SK-N-MC (cell line): ENCODE data around the gene CLCF1.

ENCODE experiments used
- DNase-seq: peaks from one replicate; pipeline ENCODE4 v3.0.0-alpha.2; 2011; ENCODE audit warnings: low read depth, low spot score
- H3K27ac ChIP-seq: fragments of 200-600 bp; sonication (generic); 2 replicates; pipeline ENCODE4 v1.5.1; 2016; ENCODE audit warnings: mixed run types
- H3K36me3 ChIP-seq: fragments of 200-600 bp; sonication (generic); 2 replicates; pipeline ENCODE4 v1.6.1; 2017; ENCODE audit warnings: antibody characterized with exemption, low read length, mixed read lengths; ENCODE audit not compliant: insufficient read depth
- H3K4me3 ChIP-seq: fragments of 200-600 bp; sonication (generic); 2 replicates; pipeline ENCODE4 v1.5.1; 2016
- H3K9ac ChIP-seq: fragments of 200-600 bp; sonication (generic); 2 replicates; pipeline ENCODE4 v1.8.0; 2017; ENCODE audit warnings: mixed run types, mixed read lengths; ENCODE audit not compliant: insufficient read length
- H3K9me3 ChIP-seq: fragments of 200-600 bp; sonication (generic); 2 replicates; pipeline ENCODE4 v1.6.1; 2017; ENCODE audit warnings: low read depth, mild to moderate bottlenecking, antibody characterized with exemption, low read length, moderate library complexity, mixed read lengths
- EZH2 ChIP-seq: fragments of 200-600 bp; sonication (generic); IDR thresholded peaks from one replicate; pipeline ENCODE4 v1.6.1; 2017; ENCODE audit warnings: antibody characterized with exemption
- FOXP2 ChIP-seq: optimal IDR thresholded peaks from 2 replicates; pipeline ENCODE3; 2011; ENCODE audit warnings: mild to moderate bottlenecking, moderate library complexity; ENCODE audit not compliant: insufficient read depth; ENCODE audit errors: extremely low read length, control extremely low read depth
- POLR2AphosphoS5 ChIP-seq: IDR thresholded peaks from 2 replicates; pipeline ENCODE4 v1.6.1; 2012; ENCODE audit warnings: mild to moderate bottlenecking, low read depth, low read length, borderline replicate concordance

CLCF1 gene

GRCh38 chr11:67410369-67410831 lies 37.0 kb upstream of the CLCF1 start:
- Histone ChIP-seq H3K27ac (no peak overlapping the region), H3K4me3 (no peak overlapping the region), H3K9me3 (no peaks in the 10 kb centered on the region), H3K36me3 (no peaks in the 10 kb centered on the region), H3K9ac (no peak overlapping the region)
- no peak for DNase-seq
- no peak for TF ChIP-seq POLR2AphosphoS5
- no peak for TF ChIP-seq FOXP2
- no peak for TF ChIP-seq EZH2

DNA sequence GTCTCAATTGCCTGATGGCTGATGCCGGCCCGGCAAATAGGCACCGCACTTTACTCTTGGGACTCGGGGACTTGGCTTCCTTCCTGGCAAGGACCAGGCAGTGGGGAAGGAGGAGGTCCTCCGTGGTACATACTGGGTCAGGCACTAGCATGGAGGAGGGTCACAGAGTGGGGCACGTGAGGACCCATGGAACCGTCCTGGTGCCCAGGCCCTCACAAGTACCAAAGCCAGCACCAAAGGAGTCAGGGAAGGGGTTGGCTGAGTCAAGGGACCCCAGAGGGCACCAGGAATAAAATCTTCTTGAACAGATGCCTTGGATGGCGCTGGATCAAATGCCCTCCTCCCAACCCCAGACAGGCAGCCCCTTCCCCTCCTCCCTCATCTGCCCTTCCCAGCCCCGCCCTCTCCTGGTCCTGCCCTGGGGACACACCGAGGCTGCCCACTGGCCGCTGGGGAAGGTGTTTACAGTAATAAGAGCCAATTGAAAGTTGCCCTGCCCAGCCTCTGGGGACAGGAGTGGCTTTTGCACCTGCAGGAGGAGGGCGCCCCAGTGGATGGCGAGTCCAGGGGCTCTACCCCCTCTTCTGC lies 36.5 kb upstream of the CLCF1 start:
- H3K27ac ChIP-seq, result no peak overlapping the region
- H3K36me3 ChIP-seq, result no peaks in the 10 kb centered on the region
- H3K9me3 ChIP-seq, result no peaks in the 10 kb centered on the region
- H3K4me3 ChIP-seq, result no peak overlapping the region
- DNase-seq, result no peak
- H3K9ac ChIP-seq, result no peak overlapping the region
- TF ChIP-seq FOXP2, result no peak
- TF ChIP-seq EZH2, result no peak
- TF ChIP-seq POLR2AphosphoS5, result no peak

DNA sequence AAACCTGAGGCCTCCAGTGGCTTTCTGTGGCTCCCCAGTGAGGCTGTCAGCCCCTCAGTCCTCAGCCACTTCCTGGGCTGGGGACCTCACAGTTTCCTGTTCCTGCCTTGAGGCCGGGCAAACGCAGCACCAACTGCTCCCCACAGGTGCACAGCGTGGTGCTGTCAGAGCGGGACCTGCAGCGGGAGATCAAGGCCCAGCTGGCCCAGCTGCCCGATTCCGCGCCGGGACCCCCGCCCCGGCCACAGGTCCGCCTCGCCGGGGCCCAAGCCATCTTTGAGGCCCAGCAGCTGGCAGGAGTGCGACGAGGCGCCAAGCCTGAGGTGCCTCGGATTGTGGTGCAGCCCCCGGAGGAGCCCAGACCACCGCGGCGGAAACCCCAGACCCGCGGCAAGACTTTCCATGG lies 35.9 kb upstream of the CLCF1 start:
- no peaks in the 10 kb centered on the region for H3K36me3 ChIP-seq
- DNase-seq, result no peak
- H3K9me3 ChIP-seq, result no peaks in the 10 kb centered on the region
- TF ChIP-seq EZH2, result no peak
- no peak for TF ChIP-seq POLR2AphosphoS5
- TF ChIP-seq FOXP2, result no peak
- H3K9ac ChIP-seq, result no peak overlapping the region
- no peak overlapping the region for H3K4me3 ChIP-seq
- H3K27ac ChIP-seq, result no peak overlapping the region

GRCh38 chr11:67408437-67409200 lies 35.2 kb upstream of the CLCF1 start:
- Histone ChIP-seq H3K36me3 (no peaks in the 10 kb centered on the region), H3K9me3 (no peaks in the 10 kb centered on the region), H3K27ac (no peak overlapping the region), H3K9ac (no peak overlapping the region), H3K4me3 (no peak overlapping the region)
- no peak for TF ChIP-seq EZH2
- no peak for TF ChIP-seq FOXP2
- TF ChIP-seq POLR2AphosphoS5, result no peak
- no peak for DNase-seq

GRCh38 chr11:67407688-67408163 lies 34.3 kb upstream of the CLCF1 start:
- no peak overlapping the region for H3K9ac ChIP-seq

DNA sequence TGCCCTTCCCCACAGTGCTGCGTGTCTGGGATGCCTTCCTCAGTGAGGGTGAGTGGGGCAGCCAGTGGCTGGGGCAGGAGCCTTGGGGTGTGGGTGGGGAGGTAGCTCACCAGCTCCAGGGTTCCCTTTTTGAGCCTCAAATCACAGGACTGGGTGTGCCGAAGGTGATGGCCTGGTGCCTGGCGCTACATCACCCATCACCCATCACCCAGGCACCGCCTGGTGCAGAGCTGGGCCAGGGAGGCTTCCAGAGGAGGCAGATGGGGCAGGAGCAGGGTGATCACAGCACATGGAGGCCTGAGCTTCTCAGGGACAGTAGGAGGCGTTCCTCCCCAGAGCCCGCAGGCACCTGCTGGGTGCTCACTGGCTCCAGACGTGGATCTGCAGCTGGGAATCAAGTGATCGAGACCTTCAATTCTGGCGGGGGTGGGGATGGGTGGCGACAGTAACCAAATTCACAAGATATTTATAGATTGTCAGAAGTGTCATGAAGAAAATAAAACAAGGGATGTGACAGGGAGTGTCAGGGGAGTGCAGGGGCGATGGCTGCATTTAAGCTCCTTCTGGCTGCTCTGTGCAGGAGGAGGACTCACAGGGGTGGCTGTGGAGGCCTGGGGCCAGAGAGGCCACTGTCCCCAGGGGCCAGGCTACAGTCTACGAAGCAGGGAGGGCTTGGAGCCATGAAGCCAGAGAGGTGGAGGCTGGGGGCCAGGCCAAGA lies 33.7 kb upstream of the CLCF1 start:
- no peaks in the 10 kb centered on the region for H3K9me3 ChIP-seq
- H3K36me3 ChIP-seq, result no peaks in the 10 kb centered on the region
- DNase-seq, result no peak
- TF ChIP-seq EZH2, result no peak
- no peak for TF ChIP-seq POLR2AphosphoS5
- no peak for TF ChIP-seq FOXP2
- no peak overlapping the region for H3K27ac ChIP-seq
- no peak overlapping the region for H3K9ac ChIP-seq
- H3K4me3 ChIP-seq, result no peak overlapping the region

More at GRCh38 chr11:67407688-67408163, 34.3 kb upstream of the CLCF1 start:
- DNase-seq, result no peak
- H3K36me3 ChIP-seq, result no peaks in the 10 kb centered on the region
- no peaks in the 10 kb centered on the region for H3K9me3 ChIP-seq
- TF ChIP-seq POLR2AphosphoS5 (no peak), EZH2 (no peak)
- H3K4me3 ChIP-seq, result no peak overlapping the region
- H3K27ac ChIP-seq, result no peak overlapping the region

- H3K9me3 ChIP-seq, result no peaks in the 10 kb centered on the region
- TF ChIP-seq EZH2 (no peak), POLR2AphosphoS5 (no peak), FOXP2 (no peak)
- no peak overlapping the region for H3K27ac ChIP-seq
- H3K36me3 ChIP-seq, result no peaks in the 10 kb centered on the region
- H3K9ac ChIP-seq, result no peak overlapping the region
- DNase-seq, result no peak
- no peak overlapping the region for H3K4me3 ChIP-seq
These were observed 33.1 kb upstream of the CLCF1 start for GRCh38 chr11:67406420-67406968.

DNA sequence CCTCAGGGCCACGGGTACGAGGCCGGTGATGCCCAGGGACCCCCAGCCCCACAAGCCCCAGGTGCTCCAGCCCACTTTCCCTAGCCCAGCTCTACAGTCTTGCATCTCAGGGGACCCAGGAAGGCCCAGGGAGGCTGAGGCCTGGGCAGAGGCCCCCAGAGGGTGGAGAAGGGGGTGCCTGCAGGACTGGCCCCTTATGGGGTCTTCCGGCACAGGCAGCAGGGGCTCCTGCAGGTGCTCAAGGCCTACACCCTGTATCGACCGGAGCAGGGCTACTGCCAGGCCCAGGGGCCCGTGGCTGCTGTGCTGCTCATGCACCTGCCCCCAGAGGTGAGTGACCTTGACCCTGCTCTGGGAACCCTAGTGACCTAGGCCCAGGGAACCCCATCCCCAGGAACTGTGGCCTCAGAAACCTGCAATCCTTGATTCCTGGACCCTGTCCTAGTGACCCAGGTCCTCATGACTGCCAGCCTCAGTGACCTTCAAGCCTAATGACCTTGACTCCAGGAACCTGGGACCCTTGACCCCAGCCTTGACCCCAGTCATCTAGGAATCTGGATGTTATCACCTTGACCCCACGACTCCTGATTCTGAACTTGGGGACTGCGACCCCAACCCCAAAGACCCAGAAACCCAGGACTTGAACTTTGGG lies 32.4 kb upstream of the CLCF1 start:
- H3K9ac ChIP-seq, result no peak overlapping the region
- TF ChIP-seq EZH2 (no peak), POLR2AphosphoS5 (no peak), FOXP2 (no peak)
- H3K27ac ChIP-seq, result no peak overlapping the region

DNA sequence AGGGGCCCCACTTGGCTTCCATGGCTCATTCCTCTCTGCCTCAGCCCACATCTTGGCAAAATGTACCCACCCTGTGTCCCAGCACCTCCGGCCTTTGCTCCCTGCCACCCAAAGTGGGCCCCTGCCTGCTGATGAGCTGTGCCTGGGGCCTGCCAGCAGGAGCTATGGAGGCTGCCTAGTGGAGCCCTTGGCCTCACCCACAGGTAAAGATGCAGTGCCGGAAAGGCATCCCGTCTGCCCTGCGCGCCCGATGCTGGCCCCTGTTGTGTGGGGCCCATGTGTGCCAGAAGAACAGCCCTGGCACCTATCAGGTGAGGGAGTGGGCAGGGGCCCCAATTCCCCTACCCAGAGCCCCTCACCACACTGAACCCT lies 31.8 kb upstream of the CLCF1 start:
- Histone ChIP-seq H3K9me3 (no peaks in the 10 kb centered on the region), H3K36me3 (peaks cover 1% of the 10 kb centered on the region; the same call in 1 of the 2 replicates), H3K27ac (no peak overlapping the region), H3K9ac (no peak overlapping the region), H3K4me3 (no peak overlapping the region)
- TF ChIP-seq FOXP2 (no peak), POLR2AphosphoS5 (no peak), EZH2 (no peak)
- no peak for DNase-seq

More for the DNA sequence above, 32.4 kb upstream of the CLCF1 start:
- Histone ChIP-seq H3K4me3 (no peak overlapping the region), H3K9me3 (no peaks in the 10 kb centered on the region), H3K36me3 (no peaks in the 10 kb centered on the region)
- no peak for DNase-seq
